ENCODE measurements around the gene PGF.
A peak's percentile ranks its signal among the peaks of the same experiment; 100 is the strongest.

PGF gene

DNA sequence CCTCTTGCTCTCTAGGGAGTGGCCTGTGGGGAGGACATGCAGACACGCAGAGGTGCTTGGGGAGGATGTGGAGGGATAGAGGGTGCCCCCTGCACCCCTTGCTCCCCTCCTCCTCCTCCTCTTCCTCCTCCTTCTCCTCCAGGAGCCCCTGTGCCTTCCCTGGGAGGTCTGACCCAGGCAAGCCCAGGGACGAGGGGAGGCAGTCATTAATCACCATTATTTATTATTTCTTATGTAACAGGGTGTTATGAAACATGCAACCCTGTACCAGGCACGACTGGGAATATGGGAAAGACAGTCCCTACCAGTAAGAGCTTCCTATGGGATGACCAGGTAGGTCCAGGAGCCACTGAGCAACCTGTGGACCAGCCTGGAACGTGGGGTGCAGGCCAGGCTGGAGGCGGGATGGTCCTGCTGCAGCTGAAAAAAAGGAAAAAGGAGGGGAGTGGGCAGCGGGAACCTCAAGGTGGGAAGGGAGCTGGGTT lies 22.5 kb upstream of the PGF start:
- DNase-seq, result no peak

DNA sequence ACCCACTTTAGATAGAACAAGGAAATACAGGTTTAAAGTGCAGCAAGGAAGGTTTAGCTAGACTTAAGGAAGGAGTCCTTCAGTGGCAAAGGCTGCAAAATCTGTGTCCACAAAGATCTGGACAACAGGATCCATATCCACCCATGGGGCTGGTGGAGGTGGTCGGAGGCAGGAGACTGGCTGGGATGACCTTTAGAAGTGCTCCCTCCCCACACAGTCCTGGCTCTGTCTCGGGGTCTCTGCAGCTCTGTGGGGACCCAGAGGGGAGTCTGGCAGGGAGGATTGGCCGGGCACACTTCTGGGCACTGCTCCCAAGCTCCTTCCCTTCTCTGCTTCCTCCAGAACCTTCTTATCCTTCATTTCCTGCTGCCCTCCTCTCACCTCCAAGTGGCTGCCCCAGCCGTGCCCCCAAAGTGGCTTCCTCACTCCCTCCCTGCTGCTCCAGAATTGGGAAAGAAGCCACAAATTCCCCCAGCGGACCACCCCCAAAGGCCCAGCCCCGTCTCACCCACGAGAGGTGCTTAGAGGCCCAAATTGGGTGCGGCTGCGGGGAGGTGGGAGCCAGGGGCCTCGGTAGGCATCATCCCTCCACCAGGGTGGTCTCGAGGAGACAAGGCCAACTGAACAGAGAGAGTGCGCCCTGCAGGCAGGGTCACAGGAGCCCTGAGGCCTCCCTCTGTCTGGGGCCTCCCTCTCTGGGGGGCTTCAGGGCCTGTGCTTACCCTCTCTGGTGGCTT lies 21.9 kb upstream of the PGF start:
- DNase-seq, result no peak

DNA sequence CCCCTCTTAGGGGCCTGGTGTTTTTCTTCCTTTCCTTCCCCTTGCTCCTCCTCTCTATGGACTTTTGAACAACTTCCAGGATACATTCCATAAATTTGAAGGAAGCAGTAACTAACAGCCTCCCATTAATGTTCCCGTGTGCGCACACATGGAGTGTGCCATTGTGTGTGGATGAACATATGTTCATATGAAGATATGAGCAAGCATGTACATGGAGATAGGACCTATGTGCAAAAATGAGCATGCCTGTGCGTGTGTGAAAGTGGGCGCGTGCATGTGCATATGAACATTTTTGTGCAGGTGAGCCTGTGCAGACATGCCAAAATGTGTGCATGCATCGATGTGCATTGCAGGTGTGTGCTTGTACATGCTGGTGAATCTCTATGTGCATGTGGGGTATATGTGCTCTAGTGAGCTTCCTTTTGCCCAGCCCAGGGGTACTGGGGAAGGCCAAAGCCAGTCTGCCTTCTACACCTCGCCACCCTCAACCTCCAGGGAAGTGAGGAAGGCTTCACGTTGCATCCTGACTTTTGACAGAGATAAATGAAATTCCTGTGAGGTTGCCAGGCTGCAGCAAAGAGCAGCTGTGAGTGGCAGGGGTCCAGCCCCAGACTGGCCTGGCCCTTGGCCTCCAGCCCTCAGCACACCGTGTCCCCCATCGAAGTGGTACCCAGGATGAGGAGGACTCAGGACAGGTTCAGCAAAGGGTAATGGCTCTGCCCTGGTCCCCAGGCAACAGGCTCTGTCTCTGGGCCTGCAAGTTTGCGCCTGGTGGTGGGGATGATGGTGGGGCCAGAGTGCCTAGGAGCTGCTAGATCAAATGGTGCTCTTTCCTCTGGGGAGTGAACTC lies 21.1 kb upstream of the PGF start:
- DNase-seq, result no peak

DNA sequence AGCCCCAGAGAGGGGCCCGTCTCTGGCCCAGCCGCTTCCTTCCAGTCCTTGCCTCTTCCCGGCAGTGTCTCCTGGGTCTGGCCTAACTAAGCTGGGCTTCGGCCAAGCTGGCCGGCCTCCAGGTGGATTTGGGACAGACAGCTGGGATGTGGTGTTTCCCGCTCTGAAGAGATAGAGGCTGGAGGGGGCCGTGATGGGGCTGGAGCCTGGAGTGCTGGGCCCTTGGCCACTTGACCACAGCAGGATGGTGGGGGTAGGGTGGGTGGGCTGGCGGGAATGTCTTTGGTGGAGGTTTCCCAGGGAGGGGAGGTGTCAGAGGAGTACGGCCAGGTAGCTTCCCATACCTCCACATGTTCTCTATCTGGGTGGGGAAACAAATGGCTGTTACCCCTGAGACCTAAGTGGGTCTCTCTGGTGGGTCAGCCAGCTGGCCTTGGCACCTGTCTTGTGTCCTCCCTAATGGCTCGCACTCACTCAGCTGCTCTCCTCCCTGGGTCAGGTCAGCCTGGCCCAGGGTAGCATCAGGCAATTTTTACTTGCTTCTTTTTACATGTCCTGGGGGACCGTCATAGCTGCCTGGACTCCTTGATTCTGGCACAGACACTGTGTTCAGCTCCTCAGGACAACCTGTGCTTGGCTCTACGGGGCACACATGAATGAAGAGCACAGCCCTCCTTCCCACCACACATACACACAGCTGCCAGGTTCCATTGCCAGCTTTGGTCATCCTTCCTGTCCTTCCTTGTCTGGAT lies 19.8 kb upstream of the PGF start:
- no peak for DNase-seq

DNA sequence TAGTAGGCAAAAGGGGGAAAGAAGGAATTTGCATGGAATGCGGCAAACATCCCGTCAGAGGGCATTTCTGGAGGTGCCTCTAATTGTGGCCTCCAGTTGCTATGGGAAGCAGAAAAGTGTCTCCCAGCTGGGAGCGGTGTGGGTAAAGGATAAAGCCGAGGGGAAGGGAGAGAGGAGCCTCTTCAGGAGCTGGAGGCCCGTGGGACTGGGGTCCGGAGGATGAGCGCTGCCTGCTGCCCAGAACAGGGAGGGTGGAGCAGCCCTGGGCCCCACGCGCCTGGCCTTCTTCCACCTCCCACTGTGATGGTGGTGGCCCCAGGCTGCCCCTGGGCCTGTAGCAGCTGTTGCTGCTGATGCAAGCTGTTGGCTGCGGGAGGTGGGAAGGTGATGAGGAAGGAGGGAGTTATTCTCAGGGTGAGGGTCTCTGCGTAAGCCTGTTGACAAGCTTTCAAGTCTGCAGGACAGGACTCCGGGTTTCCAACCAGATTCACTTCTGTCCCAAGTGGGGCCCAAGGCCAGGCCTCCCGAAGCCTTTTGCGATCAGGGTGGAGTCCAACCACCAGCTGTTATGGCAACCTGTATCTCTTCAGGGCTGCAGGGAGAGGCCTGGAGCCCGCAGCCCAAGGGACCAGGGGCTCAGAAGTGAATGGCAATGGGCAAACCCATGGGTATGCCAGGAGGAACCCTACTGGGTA lies 19.1 kb upstream of the PGF start:
- no peak for DNase-seq

DNA sequence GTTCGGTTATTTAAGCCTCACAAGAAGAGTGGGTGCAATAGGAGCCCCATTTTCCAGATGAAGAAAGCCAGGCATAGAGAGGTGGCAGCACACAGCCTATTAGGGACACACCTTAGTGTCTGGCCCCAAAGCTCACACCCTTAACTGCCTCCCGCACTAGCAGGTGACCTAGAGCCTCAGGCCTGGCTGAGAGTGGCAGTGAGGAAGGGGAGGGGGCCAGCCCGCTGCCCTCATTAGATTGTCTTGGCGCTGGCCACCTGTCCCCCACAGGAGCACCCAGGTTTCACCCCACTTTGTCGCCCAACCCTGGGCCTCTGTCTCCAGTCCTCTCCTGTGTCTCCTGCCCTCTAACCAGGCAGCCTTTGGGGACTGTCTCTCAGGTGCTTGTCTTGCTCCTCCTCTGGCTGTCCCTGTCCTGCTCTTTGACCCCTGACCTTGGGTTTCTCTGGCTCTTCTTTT lies 18.5 kb upstream of the PGF start:
- no peak for DNase-seq

- DNase-seq, result peak; percentile 58
These were observed 17.7 kb upstream of the PGF start for GRCh38 chr14:74973003-74973653.

GRCh38 chr14:74968811-74969210 lies 13.4 kb upstream of the PGF start:
- no peak for DNase-seq

DNA sequence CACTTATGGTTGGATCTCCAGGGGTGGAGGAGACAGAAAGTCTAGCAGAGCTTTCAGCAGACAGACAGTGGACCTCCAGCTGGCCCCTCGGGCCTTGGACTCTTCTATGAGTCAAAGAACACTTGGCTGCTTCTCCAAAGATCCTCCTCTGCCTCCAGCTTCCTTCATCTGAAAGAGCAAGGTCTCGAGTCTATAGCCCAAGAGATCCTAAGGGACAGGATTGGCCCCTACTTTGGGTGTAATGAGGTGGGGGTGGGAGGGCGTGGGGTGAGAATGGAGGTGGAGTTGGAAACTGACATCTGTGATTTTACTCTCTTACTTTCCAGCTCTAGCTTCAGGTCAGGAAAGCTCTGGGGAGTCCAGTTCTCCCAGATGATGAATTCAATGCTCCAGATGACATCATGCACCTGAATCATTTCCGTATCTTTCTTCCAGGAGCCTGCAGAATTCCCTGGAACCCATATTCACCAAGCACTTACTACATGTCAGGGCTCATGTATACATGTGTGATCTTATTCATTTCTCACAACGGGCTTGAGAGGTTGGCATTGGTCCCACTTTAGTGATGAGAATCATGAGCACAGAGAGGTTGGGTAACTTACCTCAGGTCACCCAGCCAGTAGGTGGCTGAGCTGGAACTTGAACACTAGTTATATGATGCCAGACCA lies 10.2 kb upstream of the PGF start:
- no peak for DNase-seq

DNA sequence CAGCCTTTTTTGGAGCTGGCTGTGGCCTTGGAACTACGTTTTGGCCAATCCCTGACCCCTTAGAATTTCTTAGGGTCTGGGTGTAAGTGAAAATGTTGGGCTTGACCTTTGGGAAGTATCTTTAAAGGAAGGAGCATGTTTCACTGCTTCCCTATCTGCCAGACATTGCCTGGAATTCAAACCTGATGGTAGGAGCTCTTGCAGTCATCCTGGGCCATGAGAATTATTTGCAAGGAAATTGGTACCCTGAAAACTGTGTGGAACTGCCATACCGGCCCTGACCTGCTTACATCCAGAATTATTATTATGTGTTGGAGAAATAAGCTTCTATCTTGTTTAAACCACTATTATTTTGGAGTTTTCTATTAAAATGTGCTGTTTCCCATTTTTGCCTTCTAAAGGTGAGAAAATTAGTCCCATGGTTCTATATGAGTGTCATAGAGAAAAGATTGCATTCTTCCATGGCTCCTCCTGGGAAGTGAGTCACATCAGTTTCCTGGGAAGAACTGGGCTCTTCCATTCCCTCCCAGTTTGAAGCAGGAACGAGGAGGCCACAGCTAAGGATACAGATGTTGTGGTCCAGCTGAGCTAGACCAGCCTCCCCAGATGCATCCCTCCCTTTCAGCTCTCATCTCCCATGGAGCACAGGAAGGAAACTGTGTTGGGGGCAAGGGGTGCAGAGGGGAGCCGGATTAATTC lies 9.5 kb upstream of the PGF start:
- no peak for DNase-seq

- DNase-seq, result no peak
These were observed 8.4 kb upstream of the PGF start for GRCh38 chr14:74963705-74964271.

DNA sequence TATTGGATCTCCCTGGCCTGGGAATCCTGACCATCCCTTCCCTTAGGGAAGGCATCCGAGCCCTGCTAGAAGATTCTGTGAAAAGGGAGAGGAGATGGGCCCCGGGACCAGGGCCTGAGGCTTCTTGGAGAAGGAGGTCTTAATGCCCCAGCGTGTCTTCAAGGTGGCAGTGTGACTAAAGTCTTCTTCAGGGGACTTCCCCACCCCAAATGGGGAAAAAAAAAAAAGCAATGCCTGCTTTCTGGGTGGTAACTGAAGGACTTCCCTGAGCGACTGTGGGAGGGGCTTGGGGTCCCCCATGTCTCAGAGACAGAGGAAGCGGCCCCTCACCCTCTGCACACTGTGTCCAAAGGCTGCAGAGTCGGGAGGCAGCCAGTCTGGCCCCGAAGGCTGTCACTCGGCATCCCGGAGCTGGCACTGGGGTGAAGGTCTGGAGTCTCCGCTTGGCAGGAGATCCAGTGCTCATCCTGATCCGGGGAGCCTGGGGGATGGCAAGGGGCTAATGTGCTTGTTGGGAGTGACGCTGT lies 7.8 kb upstream of the PGF start:
- no peak for DNase-seq

DNA sequence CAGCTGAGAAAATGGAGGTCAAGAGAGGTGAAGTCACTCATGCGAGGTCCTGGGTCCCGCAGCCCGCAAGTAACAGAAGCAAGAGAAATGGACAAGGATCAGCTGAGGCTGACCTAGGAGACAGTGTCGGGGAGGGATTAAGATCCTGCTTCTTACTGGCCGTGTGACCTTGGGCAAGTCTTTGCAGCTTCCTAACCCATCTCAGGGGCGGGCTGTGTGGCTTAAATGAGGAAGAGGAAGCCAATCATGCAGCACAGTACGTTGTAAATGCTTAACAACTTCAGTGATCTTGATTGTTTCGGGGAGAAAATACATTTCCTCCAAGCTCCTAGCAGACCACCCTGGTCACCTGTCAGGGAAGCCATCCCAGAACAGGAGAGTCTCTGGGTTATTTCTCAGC lies 7.1 kb upstream of the PGF start:
- DNase-seq, result peak; percentile 32

GRCh38 chr14:74962046-74962445 lies 6.6 kb upstream of the PGF start:
- DNase-seq, result no peak

DNA sequence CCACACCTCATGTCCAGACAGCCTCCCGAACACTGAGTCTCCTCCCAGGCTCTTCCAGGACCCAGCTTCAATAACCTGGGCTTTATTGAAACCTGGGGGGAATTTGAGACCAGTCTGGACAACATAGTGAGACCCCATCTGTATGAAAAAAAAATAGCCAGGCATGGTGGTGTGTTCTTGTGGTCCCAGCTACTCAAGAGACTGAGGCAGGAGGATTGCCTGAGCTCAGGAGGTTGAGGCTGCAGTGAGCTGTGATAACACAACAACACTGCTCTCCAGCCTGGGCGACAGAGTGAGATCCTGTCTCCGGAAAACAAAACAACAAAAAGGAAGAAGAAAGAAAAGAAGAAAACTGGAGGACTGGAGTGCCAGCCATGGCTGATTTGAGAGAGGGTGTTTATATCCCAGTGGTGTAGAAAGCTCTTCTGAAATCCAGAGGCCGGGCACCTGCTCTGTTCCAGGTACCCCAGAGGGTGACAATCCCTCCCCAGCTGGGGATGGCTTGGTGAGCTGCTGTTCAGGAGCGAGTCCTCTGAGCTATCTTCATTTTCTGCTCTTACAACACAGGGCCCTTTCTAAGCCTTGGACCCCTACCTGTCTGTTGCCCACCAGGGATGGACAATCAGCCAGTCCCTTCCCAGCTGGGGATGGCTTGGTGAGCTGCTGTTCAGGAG lies 6.0 kb upstream of the PGF start:
- DNase-seq, result no peak

DNA sequence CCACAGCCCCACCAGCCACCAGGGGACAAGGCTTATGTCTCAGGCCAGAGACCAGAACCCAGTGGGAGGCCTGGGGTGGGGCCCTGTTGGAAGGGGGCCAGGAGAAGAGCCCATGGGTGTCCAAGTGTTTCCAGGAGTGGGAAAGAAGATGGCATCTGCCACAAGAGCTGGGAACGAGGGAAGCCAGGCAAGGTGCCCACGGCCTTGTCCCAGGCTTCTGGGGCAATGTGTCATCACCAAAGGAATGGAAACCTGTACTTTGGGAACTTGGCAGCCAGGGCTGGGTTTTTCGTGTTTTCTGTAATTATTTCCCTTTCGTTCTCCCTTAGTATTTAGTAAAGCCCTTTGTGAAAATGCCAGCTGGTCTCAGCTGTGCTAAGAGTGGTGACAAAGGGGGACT lies 5.3 kb upstream of the PGF start:
- DNase-seq, result no peak

DNA sequence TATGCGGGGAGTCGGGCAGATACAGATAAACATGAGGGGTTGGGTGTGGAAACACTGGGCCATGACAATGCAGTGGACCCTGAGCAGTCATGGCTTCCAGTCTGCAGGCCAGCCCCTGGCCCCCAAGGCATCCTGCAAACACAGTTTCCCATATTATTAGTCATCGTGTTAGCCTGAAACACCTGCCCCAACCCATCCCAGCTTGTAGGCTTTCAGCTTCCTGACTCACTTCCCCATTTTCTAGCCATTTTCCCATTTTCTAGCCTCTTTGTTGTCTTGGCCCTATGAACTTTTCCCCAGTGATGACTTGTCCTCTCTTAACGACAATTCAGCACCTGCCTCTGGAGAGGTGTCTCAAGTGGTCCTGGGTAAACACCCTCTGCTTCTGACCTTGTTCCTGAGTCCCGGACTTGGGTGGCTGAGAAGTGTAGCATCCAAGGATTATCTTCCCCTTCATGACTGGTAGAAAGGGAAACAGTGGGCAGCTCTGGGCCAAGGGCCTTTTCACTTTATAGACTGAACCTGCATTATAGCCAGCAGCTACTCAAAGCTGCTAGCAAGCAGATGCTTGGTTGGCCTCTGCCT lies 4.3 kb upstream of the PGF start:
- no peak for DNase-seq

DNA sequence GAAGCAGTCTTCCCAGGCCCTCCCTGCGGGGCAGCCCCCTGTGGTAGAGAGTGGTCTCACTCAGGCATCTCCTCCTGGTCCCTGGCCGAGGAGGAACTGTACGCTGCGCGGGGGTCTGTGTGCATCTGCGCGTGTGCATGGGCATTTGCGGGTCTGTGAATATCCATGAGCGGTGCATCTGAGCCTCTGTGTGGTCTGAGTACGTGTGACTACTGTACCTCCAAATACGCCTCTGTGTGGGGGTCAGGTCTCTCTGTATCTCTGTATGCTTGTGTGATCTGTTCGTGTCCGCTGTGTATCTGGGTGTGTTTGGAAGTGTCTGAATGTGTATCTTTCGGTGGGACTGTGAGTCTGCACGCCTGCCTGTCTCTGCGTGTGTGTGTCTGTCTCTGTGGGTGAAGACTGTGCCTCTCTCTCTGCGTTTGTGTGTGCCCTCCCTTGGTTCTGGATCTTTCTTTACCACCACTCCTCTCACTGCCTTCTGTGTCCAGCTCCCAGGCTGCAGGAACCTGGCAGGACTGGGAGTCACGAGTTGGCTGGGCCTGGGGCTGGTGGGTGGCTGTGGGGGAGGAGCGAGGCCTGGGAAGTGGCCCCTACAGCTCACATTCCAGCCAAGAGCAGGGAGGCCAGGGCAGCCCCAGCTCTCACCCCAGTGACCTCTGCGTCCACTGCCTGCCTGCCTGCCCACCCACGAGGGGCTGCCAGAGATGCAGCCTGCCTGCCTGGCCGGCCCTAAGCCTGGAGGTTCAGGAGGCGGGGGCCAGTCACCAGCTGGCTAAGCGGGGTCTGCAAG lies 1.1 kb upstream of the PGF start:
- no peak for DNase-seq

- no peak for DNase-seq
These were observed 556 bp upstream of the PGF start for GRCh38 chr14:74956027-74956279.
